Sciatic nerve (tissue), 2 donors: ENCODE measurements around the gene OPN5. TPM values are rescaled to one million over a fixed set of nuclear protein-coding genes. Genes with fewer than 3 reads are reported as not detected.

Experiments used
- ATAC-seq: fragments of 200-7000 bp; cut with Tn5 transposase; one replicate; pipeline ENCODE4 v1.9.1; 2020; ENCODE audit warnings: mild to moderate bottlenecking, moderate library complexity
- DNase-seq: peaks from one replicate; pipeline ENCODE4 v3.0.0-alpha.2; 2020; ENCODE audit warnings: low spot score
- intact Hi-C: fragments of 100-400 bp; cut with DNase I; formaldehyde crosslinking; loops from one replicate; pipeline ENCODE4 v1.14.2; 2022
- total RNA-seq: library from RNA; stranded (reverse); fragmentation: NEBNext Ultra II Directional; extraction: Animal tissue kit (Norgen Biotek cat#: 25700); gene quantifications from one replicate; pipeline ENCODE4 v1.2.1, GENCODE V29; 2021
- donor health status: DM: no; HTN: no; CAD: no.
- donor health status: DM: no; HTN: no; CAD: no.

OPN5 gene
- total RNA-seq, 1 donor from 2014 or later, result not detected

DNA sequence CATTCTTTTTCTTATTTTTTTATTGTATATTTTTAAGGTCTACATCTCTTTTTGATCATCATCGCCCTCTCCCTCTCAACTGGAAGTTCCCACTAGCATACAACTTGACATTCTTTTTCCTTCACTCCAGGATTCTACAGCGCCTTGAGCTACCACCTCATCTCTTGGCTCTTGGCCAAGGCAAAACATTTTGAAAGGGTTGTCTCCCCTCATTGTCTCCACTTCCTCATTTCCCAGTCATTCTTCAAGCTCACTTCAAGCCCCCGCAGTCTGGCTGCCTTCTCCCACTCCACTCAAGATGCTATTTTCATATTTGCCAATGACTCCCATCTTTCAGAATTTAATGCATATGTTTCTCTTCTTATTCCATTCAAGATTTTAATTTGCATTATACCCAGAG, 63.0 kb downstream of the OPN5 start:
- DNase-seq (no peak), ATAC-seq (no peak)
- intact Hi-C loops, result no loop called here

DNA sequence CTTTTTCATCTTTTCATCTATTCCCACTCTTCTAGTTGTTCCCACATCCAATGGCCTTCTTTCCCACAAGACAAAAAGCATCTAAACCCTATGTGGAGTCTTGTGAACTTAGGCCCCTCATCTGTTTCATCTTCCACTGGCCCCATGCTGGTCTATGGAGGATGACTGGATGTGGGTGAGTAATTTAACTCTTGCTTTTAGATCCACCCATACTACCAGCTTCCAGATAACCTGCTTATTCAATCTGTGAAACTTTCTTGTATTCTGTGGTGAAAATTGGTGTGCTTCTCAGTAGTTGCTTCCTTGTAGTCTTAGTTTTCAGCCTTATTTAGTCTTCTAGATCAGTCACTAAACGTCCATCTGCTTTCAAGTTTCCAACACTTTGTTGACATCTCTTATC, 64.9 kb downstream of the OPN5 start:
- intact Hi-C loops, result no loop called here
- DNase-seq (no peak), ATAC-seq (no peak)

DNA sequence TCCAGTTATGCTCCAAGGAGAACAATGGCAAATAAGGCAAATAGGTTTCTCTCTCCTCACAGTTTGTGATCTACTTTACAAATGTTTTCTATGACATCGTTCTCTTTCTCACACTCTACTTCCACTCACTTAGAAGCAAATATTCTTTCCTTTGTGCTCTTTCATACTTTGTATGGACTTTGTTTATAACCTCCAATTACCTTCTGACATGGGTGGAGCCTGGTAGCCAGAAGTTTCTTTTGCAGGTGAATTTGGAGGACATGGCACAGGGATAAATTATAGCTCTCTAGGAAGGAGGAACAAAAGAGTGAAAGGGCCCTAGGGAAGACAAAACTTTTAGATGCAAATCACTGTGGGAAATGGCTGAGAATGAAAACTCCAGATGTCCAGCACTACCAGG, 69.3 kb downstream of the OPN5 start:
- intact Hi-C loops, result no loop called here
- no peak for DNase-seq
- ATAC-seq, result no peak

DNA sequence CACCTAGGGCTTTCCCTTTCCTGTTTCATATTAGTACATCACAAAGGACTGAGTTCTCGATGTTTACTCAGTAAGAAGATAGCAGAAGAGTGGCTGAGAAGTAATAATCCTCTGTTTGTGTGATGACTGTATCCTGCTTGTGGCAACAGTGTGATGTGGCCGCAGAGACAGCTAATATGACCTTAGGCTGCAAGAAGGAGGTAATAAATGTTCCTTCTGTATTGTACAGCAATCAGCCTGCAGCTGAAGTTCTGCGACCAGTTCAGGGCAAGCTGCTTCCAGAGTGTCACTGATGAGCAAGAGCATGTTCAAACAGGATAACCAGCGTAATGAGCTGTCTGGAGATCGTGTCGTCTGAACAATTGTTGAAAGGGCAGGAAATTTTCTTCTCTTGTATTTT, 70.9 kb downstream of the OPN5 start:
- DNase-seq, result no peak
- ATAC-seq, result no peak
- intact Hi-C loops, result loop anchor here (1.0 kb wide), 1 partner anchor 44 kb away; no protein-coding TSS in a partner anchor

DNA sequence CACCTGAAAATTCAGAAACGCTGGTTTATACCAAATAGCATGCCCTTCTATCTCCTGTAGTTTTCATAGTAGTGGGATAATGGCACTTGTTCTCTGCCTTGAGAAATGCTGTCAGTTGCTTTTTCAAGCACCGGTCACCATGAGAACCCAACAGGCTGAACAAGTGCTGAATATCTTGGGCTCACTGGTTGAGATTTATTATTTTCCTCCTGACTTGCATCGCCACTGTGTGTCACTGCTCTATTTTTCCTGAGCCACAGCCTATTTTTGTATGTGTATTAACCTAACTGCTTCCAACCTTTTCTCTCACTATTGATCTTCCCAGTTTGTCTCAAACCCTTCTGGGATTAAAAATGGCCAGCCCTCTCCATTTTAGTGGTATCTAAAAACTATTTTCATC, 71.9 kb downstream of the OPN5 start:
- no peak for ATAC-seq
- DNase-seq, result no peak

DNA sequence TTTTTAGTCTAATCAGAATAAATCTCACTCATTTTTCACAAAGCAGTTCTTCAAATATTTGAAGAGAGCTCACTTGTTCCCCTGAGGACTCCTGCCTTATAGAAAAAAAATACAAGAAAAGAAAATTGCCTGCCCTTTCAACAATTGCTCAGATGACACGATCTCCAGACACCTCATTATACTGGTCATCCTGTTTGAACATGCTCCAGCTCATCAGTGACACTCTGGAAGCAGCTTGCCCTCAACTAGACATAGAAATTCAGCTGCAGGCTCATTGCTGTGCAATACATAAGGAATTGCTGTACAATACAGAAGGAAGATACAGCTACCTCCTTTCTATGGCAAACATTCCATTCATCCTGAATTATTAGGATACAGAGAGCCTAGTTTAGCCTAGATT, 73.1 kb downstream of the OPN5 start:
- no peak for DNase-seq
- intact Hi-C loops, result no loop called here
- ATAC-seq, result no peak

More for the DNA sequence above, 71.9 kb downstream of the OPN5 start:
- intact Hi-C loops, result no loop called here

DNA sequence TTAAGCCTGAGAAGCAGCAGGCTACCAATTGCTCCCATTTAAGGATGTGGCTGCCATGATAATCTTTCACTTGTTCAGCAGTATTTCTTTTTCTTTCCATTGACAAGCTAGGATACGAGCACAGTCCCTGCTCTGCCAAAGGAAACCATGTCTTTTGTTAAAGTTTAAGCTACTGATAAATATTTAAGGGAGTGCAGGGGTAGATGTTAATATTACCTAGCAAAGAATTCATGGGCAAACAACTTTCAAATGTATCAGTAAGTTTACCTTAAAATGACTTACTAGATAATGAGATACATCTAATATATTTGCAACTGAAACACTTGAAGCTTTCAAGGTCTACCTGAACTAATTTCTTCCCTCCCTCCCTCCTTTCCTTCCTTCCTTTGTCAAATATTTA, 77.3 kb downstream of the OPN5 start:
- ATAC-seq, result no peak
- DNase-seq, result no peak
- intact Hi-C loops, result no loop called here

DNA sequence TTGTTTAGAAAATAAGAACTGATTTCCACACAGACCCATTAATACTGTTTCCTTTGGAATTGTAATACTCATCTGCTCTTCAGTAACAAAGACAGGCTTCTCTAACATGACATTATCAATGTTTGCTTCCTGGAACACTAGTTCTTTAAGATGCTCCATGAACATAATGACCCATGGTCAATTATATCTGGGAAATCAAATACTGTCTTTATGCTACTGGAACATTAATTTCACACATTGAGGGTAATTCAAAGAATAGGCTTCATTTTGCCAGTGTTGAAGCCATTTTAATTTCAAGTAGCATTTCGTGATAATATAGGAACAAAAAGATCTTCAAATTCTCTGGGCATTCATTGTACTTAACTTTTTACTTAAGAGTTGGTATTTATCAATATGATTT, 80.9 kb downstream of the OPN5 start:
- no peak for DNase-seq
- no peak for ATAC-seq
- intact Hi-C loops, result no loop called here

DNA sequence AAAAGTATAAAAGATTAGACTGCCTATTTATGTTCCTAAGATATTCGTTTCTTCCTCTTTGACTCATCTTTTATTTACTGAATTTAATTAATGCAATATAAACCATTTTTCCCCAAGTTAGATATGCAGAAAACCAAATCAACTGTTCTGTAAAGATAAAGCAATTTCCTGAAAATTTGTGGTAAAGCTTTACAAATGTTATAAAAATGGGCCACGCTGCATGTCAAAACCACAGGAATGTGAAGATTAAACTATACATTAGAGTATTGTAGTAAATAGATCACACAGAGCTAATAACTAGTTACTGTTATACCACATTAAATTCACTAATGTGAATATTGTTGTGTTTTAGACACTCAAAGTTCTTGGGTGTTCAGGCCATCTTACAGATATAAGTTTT, 83.4 kb downstream of the OPN5 start:
- no peak for DNase-seq

DNA sequence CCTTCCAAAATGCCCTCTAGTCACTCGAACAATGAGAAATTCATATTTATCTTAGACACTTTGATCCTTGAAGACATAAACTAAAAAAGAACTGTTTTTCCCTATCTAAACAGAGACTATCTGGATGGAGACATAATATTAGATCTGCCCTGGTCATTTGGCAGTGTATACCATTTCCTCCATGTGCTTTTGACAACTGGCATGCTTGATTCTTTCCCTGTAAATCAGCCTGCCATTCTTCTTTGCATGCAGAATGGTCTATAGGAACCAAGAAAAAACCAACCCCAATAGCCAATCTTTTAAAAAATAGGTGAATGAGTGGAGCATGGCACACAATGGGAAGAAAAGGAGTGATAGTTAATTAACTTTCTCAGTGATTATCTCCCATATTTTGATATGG, 93.8 kb downstream of the OPN5 start:
- no peak for DNase-seq
- ATAC-seq, result no peak
- intact Hi-C loops, result no loop called here

More for the DNA sequence above, 83.4 kb downstream of the OPN5 start:
- no peak for ATAC-seq
- intact Hi-C loops, result no loop called here

Other genes with a start within 250 kb of the OPN5 start
- gene ADGRF4, start 83.5 kb upstream of the OPN5 start, total RNA-seq, result not detected